GM21367 (cell line): ENCODE measurements around the gene RABL3.
"Not testable (repeated sequence)": the region's sequence is repeated elsewhere in the genome, so short reads cannot be mapped to it uniquely, and the experiment has no call there.

Experiments used
- ATAC-seq: cut with Tn5 transposase; IDR thresholded peaks from one replicate; pipeline ENCODE4 v1.9.1; 2021; ENCODE audit not compliant: unreplicated experiment

RABL3 gene

GRCh38 chr3:120684896-120685295, 57.4 kb downstream of the RABL3 start:
- ATAC-seq: no peak

- ATAC-seq: no peak
These were observed 58.5 kb downstream of the RABL3 start for GRCh38 chr3:120683671-120684301.

DNA sequence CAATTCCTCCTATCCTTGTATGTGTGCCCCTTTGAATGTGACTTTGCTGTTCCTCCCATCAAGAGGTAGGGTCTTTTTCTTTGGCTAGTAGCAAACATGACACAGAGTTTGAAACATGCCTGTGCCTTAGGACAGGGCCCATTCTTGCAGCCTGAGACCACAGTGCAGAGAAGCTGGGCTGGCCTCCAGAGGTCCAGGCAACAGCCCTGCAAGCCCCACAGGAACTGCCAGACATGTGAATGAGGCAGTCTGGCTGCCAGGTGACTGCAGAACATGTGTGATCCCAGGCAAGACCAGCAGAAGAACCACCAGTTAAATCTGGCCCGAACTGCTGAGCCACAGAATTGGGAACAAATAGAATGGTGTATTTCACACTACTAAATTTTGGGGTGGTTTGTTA, 59.1 kb downstream of the RABL3 start:
- no peak for ATAC-seq

GRCh38 chr3:120682095-120682681, 60.1 kb downstream of the RABL3 start, which contains the start of gene HGD:
HGD (minus strand) TSS chr3:120682239; CDS start chr3:120682111, 128 bp downstream.
- ATAC-seq: no peak

- no peak for ATAC-seq
These were observed 60.7 kb downstream of the RABL3 start for GRCh38 chr3:120681506-120682038.

- no peak for ATAC-seq
These were observed 61.3 kb downstream of the RABL3 start for GRCh38 chr3:120681018-120681417.

GRCh38 chr3:120680193-120680894, 62.0 kb downstream of the RABL3 start:
- no peak for ATAC-seq

DNA sequence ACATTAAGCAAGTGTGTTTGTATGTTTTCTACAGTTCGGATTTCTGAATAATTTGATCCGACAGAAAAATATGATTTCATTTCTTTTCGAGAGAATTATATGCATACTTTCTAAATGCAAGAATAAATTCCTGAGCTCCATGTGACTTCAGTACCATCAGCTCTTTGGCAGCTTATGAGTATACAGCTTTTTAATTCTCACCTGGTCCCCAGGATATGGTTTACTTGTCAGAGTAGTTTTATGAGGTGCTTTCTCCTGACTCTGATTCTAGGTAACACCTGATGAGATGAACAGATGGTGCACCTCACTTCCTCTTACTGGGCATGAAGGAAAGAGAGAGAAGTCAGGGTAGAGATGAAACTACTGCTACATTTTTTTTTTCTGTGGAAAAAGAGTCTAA, 63.3 kb downstream of the RABL3 start:
- ATAC-seq: peak; percentile 35

DNA sequence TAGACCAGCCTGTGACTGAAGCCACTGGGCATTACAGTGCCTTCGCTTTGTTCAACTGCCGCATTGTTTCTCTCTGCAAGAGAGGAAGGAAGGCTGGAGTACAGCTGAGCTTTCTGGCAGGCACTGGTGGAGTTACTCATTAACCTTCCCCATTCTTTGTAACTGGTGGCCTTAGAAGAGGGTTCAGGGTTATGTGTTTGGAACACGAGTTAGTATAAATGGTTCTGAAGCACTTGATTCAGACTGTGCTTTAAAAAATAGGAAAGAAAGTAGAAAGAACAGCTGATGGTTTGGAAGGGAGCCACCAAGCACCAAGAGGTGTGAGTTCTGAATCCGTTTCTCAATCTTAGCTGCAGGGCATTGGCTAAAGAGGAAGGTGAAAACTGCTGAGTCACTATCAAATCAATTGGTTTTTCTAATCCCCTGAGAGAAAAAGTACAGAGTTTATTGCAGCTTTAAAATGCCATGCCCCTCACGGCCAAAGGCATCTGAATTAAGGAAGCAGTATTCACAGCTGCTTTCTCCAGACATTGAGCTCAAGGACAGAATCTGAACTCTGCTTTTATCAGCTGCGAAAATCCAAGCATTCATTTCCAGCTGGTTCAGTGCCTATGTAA, 63.9 kb downstream of the RABL3 start:
- ATAC-seq: peak; percentile 84

GRCh38 chr3:120677193-120677592, 65.1 kb downstream of the RABL3 start:
- not testable (repeated sequence) for ATAC-seq

DNA sequence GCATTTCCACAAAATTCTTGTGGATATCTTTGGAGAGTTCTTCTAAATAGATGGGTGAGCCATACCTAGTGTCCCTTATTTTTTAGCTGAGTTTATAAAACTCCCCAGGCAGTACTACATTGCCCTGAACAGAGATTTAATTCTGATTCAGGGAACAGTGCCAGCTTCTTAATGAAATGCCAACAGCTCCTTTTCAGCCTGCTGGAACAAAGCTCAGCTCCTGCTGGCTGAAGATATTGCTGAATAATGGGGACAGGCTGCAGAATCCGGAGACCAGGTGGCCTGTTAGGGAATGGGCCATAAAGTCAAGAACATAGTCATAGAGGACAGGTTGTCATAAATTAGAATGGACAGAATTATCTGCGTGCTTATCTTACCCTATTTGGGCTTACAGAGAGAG, 69.2 kb downstream of the RABL3 start:
- ATAC-seq: no peak

GRCh38 chr3:120670576-120670975, 71.7 kb downstream of the RABL3 start:
- ATAC-seq: no peak

DNA sequence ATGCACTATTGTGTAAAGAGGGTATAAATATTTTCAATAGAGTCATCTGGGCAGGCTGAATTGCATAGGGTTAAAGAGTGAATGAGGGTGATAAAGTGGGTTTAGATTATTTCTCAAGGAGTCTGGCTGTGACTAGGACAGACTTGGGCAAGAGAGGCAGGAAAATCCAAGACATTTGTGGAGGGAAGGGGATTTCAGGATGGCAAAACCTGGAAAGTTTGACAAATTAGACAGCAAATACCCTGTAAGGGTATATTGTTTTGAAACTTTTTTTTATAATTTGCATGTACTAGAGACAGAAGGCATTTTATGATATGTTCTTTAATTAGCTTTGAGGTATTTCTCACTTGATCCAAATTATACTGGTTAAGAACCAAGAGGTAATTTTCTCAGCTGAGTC, 77.4 kb downstream of the RABL3 start:
- no peak for ATAC-seq

- no peak for ATAC-seq
These were observed 80.4 kb downstream of the RABL3 start for GRCh38 chr3:120661945-120662344.

GRCh38 chr3:120661106-120661905, 81.0 kb downstream of the RABL3 start:
- no peak for ATAC-seq

GRCh38 chr3:120659834-120660233, 82.5 kb downstream of the RABL3 start:
- no peak for ATAC-seq

GRCh38 chr3:120659285-120659684, 83.0 kb downstream of the RABL3 start:
- no peak for ATAC-seq

DNA sequence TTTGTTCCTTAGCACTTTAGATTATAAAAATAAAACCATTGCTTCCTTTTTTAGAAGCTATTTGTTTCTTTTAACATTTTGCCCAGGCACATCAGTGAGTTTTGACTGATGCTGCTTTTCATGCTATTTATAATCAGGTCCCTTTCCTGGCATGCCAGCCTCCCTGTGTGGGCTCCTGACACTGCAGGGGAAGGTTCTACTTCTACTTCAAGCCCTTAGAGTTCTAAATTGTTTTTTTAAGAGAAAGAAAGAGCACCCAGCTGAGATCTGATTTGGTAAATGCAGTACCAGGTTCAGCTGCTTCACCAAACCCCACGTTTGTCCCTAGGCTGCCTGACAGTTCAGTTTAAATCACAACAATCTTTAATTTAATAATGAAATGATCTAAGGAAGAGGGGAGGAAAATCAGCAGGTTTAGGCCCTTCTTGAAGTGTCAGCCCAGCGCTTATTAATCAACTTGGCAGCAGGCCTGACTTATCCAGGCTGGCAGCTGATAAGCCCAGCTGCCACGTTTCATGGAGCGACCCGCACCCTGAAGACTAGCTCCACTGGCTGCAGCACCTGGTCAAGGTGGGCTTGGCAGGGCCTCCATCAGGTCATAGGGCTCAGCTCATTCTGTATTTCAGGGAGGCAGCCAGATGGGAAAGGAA, 89.3 kb downstream of the RABL3 start:
- ATAC-seq: no peak

DNA sequence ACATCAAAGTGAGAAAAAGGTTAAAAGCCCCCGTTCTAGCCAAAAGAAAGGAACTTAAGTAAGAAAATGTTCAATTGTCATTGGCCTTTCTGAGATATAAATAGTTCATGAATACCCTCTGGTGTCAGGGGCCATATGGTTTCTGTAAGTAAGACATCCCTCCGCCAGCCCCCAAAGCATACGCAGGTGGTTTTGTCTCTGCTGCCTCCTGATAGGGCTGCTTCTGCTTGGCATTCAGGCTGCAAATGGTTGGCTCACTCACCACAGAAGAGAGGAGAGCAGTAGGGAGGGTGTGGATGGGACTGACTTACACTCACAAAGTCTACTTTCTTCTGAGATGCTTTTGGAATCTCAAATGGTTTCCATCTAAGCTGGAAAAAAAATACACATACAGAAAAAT, 90.0 kb downstream of the RABL3 start:
- no peak for ATAC-seq

GRCh38 chr3:120650311-120650710, 92.0 kb downstream of the RABL3 start:
- ATAC-seq: no peak
